HG03439 (cell line): Measurements from ENCODE around the gene TC2N.
"Not testable (repeated sequence)": the region's sequence is repeated elsewhere in the genome, so short reads cannot be mapped to it uniquely, and the experiment has no call there.

ENCODE experiments used
- ATAC-seq: cut with Tn5 transposase; IDR thresholded peaks from one replicate; pipeline ENCODE4 v1.9.1; 2021; ENCODE audit warnings: mild to moderate bottlenecking, moderate library complexity; ENCODE audit not compliant: unreplicated experiment

The TC2N gene

DNA sequence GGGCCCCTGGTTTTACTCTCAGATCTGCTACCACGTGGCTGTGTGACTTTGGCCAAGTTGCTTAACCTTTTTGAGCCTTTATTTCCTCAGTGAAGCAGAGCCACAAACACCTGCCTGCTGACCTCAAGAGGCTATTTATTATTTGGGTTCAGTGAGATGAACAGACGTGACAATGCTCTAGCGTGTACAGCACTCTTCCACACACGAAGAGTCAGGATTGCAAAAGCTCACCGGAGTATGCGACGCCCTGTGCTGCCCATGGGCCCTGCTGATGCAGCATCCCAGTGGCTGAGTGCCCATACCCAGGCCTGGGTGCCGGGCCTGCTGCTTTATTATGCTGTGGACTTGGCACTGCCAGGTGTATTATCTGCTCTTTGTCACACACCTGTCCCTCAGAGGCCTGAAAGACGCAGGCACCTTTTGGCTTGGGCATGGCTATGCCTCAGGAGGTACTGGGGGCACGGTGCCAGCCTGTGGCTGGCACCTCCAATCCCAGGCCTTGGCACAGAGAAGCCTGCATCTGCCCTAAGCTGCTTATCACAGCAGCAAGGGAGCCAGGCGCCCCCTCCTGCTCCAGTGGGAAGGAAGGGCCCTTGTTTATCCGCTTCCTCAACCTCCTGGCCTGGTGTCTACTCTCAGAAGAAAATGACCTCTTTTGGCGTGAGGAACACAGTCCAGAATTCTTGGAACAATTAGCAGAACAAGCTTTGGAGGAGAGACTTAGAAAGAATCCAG, 22.3 kb upstream of the TC2N start:
- no peak for ATAC-seq

DNA sequence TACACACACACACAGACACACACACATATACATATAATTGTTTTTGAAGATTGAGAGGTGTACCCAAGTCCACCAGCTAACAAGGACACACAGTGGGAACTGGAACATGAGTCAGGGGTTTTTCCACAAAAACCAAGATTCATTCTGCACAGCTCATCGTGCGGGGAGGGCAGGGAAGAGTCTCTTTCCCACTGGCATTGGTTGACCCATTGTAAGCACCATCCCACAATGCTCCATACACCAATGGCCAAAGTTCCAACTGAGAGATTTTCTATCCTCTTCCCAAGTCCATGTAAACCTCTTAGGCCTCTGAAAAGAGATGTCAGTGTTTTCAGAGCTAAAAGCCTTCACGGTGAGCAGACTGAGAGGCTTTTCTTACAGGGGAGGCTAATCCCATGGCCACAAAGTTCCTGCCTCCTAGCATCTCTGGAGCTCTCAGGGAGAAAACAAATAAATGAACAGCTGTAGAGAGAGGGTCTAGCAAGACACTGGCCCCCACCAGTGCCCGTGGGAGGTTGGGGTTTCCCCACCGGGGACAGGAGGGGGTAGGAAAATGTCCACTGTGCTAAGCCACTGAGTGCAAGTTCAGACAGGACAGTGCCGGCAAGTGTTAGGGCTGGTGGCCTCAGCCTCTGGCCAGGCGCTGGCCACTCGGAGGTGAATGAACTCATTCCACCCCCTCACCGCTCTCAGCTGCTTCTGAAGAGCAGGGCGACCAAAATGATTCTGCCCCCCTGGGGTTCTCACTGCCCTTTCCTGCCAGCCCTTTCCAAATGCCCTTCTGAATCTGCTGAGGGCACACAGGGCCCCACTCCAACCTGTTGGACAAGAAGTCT, 21.5 kb upstream of the TC2N start:
- ATAC-seq = no peak

GRCh38 chr14:91886961-91887360, 19.6 kb upstream of the TC2N start:
- ATAC-seq = no peak

GRCh38 chr14:91885839-91886238, 18.5 kb upstream of the TC2N start:
- ATAC-seq = no peak

DNA sequence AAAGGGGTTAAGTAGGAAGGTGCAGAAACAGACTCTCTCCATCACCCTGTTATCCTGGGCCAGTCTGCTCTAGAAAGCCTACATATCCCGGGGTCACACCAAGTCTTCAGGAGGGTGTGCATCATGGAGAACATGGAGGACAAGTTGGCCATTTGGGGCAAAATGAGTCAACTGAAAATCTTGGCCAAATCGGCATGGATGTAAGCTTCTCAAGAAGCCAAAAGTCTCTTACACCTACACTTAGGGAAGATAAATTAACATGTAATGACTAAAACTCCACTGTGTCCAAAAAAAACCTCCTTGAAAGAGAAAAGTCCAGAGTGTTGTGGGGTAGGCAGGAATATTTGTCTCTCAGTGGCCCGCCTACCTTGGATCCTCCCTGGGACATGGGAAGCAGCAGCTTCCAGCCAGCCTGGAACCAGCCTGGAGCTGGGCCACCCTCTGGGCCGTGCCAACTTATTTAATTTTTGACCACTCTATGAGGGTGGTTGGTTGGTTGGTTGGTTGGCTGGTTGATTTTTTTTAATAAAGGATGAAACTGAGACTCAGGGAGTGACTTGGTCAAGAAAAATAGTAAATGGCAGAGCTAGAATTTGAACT, 17.9 kb upstream of the TC2N start:
- no peak for ATAC-seq

DNA sequence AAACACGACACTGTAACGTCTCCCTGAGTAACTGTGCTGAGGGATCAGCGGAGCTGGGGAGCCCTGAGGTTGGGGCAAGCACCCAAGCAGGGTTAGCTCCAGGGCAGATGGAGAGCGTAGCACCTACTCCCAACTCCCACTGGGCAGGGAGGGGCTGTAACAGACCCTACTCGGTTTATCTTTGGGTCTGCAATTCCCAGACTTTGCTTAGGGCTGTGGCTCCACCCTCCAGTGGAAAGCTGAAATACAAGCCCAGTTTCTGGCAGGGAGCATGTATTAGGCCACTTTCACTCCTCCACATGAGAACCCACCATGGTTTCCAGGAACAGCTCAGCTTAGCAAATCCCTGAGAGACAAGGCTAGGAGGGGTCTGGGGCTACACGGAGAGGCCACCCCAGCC, 17.3 kb upstream of the TC2N start:
- no peak for ATAC-seq

DNA sequence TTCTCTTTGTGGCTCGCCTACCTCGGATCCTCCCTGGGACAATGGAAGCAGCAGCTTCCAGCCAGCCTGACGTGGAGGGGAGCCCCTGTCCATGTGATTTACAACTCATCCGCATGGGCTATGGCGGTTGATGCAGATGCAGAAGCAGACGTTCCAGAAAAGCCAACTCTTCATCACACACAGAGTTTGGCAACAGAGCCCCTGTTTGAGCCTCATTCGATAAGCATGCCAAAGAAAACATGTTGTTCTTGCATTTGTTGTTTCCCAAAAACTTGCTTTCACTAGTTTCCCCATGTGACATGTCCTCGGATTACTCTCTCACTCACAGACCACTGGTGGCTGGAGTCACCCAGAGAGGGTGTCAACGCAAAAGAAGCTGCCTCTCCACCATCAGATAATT, 16.4 kb upstream of the TC2N start:
- no peak for ATAC-seq

DNA sequence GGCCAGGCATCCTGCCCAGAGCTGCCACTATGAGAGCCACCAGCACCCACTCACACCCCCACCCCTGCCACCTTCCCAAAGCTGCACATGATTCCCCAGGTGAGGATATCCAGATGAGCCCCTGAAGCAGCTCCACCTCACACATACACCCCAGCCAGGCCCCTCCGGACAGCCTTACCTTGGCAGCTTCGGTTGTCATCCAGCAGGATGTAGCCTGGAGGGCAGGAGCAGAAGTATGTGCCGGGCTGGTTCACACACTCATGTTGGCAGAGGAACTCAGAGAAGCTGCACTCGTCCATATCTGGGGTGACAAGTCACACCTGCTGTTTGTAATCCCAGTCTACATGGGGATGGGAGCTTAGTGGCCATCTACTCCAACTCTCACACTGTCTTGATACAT, 15.4 kb upstream of the TC2N start:
- no peak for ATAC-seq

GRCh38 chr14:91882369-91882768, 15.0 kb upstream of the TC2N start:
- no peak for ATAC-seq

GRCh38 chr14:91879196-91879595, 11.9 kb upstream of the TC2N start:
- ATAC-seq = no peak

GRCh38 chr14:91878274-91878673, 10.9 kb upstream of the TC2N start:
- no peak for ATAC-seq

DNA sequence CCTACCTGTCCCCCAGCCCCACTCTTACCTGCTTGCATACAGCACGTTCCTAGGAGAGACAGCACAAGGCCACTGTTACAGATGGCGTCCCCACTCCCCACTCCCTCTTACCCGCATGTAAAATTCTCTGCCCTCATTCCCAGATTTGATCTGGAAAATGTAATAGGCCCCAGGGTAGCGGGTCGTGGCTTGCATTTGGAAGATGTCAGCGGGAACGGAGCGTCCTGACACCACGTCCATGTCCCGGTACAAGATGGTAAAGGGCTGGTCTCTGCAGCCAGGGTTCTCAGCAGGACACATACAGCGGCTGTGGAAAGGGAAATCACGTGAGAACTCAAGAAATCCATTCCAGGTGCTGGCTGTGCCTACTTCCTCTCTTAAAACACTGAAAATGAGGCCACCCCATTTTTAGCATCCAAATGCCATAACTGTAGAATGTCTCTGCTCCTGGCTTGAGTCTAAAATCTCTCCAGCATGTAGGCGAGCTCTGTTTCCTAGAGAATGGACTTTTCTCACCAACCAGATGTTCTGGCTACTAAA, 10.1 kb upstream of the TC2N start:
- no peak for ATAC-seq

- ATAC-seq = no peak
Observed at GRCh38 chr14:91876492-91876891, 9.2 kb upstream of the TC2N start.

DNA sequence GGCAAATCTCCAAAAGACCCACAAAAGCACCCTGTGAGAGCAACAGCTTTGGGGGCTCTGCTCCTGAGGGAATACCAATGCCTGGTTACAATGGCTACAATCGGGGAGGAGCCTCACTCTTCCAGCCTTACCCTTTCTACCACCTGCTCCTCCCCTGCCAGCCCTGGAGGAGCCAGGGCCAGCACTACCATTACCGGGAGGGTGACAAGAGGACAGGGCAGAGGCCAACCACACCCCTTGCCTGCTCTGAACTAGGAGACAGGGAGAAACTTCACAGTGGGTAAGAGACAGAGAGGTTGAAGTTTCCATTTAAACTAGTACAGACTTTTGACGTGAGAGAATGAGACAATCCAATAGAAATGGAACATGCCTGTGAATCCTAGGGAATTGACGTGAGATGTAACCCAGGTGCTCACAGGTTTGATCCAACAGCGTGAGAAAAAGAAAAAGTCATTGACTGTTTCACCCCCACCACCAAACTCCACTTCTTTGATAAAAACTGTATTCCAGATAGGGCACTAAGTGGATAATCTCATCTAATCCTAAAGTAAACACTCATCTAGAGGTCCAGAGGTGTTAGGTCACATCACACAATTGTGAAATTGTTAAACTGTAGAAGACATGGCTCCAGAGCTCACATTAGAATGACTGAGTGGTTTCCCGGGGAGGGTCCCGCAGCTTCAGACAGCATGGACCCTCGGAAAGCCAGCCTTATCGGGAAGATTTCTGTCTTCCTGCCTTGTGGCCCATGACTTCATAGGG, 8.4 kb upstream of the TC2N start:
- no peak for ATAC-seq

GRCh38 chr14:91873471-91874415, 6.4 kb upstream of the TC2N start:
- peak; percentile 75 for ATAC-seq

- no peak for ATAC-seq
Observed at GRCh38 chr14:91872517-91873470, 5.5 kb upstream of the TC2N start.

- ATAC-seq = no peak
Observed at GRCh38 chr14:91872011-91872501, 4.7 kb upstream of the TC2N start.

DNA sequence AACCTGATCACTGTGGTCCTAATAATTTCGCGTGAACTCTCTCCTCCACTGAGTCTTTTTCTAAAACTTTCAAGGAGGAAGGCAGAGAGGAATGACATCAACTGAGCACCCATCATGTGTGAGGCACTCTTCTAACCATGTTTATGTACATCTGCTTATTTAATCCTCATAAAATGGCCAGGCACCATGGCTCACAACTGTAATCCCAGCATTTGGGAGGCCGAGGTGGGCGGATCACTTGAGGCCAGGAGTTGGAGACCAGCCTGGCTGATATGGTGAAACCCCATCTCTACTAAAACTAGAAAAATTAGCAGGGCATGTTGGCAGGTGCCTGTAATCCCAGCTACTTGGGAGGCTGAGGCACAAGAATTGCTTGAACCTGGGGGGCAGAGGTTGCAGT, 4.1 kb upstream of the TC2N start:
- ATAC-seq = not testable (repeated sequence)

DNA sequence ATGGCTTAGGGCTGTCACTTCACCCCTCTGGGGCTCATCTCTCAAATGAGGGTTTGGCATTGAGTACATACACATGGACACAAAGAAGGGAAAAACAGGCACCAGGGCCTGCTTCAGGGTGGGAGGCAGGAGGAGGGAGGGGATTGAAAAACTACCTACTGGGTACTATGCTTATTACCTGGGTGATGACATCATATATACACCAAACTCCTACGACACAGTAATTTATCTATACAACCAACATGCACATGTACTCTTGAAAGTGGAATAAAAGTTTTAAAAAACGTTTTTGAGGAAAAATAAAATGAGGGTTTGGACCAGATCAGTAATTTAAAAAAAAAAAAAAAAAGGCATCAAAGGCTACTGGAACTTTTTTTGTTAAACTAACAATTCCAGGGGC, 3.6 kb upstream of the TC2N start:
- no peak for ATAC-seq
